Measurements from ENCODE around the gene DUS2.
"Not testable (repeated sequence)": the region's sequence is repeated elsewhere in the genome, so short reads cannot be mapped to it uniquely, and the experiment has no call there.

DUS2 gene

DNA sequence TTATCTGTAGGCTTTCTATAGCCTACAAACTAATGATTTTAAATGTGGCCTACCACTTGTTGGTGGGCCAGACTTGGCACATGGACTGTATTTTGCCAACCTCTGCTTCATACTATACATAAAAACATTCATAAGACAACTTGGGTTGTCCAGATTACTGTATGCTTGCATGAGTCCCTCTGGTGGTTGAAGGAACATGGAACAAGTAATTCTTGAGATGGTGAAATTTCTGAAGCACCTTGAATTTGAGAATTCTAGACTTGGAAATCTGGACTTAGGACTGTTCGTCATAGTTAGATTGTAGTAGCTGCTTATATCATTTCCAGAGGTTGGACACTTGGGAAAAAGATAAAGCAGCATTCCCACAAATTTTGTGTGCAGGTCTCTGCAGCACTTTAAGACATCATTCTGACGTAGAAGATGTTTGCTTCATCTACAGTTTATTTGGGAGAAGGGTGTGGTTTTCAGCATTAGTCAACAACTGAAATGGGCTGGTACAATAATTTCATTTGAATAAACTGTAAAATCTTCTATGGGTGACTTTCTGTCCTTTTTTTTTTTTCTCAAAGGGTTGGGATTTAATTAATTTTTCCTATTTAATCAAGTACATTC is 93.3 kb downstream of the DUS2 start:
- Histone ChIP-seq H3K27ac (ENCODE audit: insufficient read depth in 1 of 2, low read depth in 1 of 2, low read length in 2 of 2, poor library complexity in 1 of 2, severe bottlenecking in 2 of 2) (no peak overlapping the region), H3K36me3 (ENCODE audit: control insufficient read depth in 4 of 4, insufficient read depth in 4 of 4, low read length in 3 of 4) (no peaks in the 10 kb centered on the region), H3K9me3 (ENCODE audit: control extremely low read depth in 1 of 5, control insufficient read depth in 4 of 5, insufficient read depth in 2 of 5, low read depth in 1 of 5, low read length in 4 of 5) (peaks cover 0 to 5% (median 0%) of the 10 kb centered on the region in 5 experiments), H3K4me3 (ENCODE audit: control insufficient read depth in 1 of 7, extremely low read depth in 1 of 7, insufficient read depth in 4 of 7, low read depth in 2 of 7, low read length in 6 of 7) (no peak overlapping the region), H3K27me3 (replicated peaks in 2 of 5; ENCODE audit: control insufficient read depth in 4 of 5, insufficient read depth in 5 of 5, low read length in 4 of 5) (no peaks in the 10 kb centered on the region), H3K4me1 (ENCODE audit: control extremely low read depth in 1 of 4, control insufficient read depth in 4 of 4, insufficient read depth in 4 of 4, low read length in 3 of 4) (peaks cover 0 to 8% (median 1%) of the 10 kb centered on the region in 4 experiments)
- ChIA-PET CTCF (interaction anchor here (1.0 to 5.6 kb wide), 8 partner anchors 10 to 213 kb away, joined by 3 to 54 read pairs (median 4); no protein-coding TSS in a partner anchor), POLR2A (no interaction called here)
- DNase-seq, result peak; percentile 57 to 70 (median 68)
- WGBS (ENCODE audit: insufficient coverage), result 90% methylated on average over 2 of the region's 2 CpGs

DNA sequence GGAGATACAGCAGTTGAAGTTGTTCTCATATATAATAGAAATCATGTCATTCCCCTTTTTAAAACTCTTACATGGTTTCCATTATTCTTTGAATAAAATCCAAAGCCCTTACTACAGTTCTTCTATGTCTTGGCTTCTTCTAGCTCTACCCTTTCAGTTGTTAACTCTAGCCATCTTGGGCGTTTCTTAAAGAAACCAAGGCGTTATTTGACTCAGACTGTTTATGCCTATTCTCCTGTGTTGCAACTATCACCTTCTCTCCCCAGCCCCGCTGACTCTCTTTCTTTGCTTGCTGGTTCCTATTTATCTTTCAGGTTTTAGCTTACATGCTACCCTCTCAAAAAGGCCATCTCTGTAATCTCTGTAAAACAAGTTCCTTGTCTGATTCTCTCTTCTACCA is 94.8 kb downstream of the DUS2 start:
- Histone ChIP-seq H3K36me3 (ENCODE audit: control insufficient read depth in 4 of 4, insufficient read depth in 4 of 4, low read length in 3 of 4) (peaks cover 2 to 11% (median 6%) of the 10 kb centered on the region in 4 experiments), H3K27ac (ENCODE audit: insufficient read depth in 1 of 2, low read depth in 1 of 2, low read length in 2 of 2, poor library complexity in 1 of 2, severe bottlenecking in 2 of 2) (no peak overlapping the region), H3K27me3 (replicated peaks in 2 of 5; ENCODE audit: control insufficient read depth in 4 of 5, insufficient read depth in 5 of 5, low read length in 4 of 5) (no peaks in the 10 kb centered on the region), H3K4me3 (ENCODE audit: control insufficient read depth in 1 of 7, extremely low read depth in 1 of 7, insufficient read depth in 4 of 7, low read depth in 2 of 7, low read length in 6 of 7) (no peak overlapping the region), H3K9me3 (ENCODE audit: control extremely low read depth in 1 of 5, control insufficient read depth in 4 of 5, insufficient read depth in 2 of 5, low read depth in 1 of 5, low read length in 4 of 5) (no peaks in the 10 kb centered on the region), H3K4me1 (ENCODE audit: control extremely low read depth in 1 of 4, control insufficient read depth in 4 of 4, insufficient read depth in 4 of 4, low read length in 3 of 4) (peaks cover 0 to 8% (median 1%) of the 10 kb centered on the region in 4 experiments)
- POLR2A ChIA-PET, result no interaction called here
- no peak for DNase-seq
- 93% methylated on average over 3 of the region's 3 CpGs for WGBS (ENCODE audit: insufficient coverage)
- CTCF ChIA-PET, result interaction anchor here (0.8 to 5.6 kb wide), 7 partner anchors 11 to 211 kb away, joined by 3 to 54 read pairs (median 3); no protein-coding TSS in a partner anchor

DNA sequence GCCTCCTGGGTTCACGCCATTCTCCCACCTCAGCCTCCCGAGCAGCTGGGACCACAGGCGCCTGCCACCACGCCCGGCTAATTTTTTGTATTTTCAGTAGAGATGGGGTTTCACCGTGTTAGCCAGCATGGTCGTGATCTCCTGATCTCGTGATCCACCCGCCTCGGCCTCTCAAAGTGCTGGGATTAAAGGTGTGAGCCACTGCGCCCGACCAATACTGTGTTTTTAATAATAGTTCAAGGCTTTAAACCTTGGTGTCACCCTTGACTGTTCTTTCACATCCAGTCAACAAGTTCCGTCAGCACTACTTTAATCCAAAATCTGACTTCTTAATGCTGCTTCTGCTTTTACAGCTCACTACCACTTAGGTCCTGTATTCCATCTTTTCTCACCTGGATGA is 95.9 kb downstream of the DUS2 start:
- POLR2A ChIA-PET; H3K4me1 ChIP-seq (ENCODE audit: control extremely low read depth in 1 of 4, control insufficient read depth in 4 of 4, insufficient read depth in 4 of 4, low read length in 3 of 4); H3K9me3 ChIP-seq (ENCODE audit: control extremely low read depth in 1 of 5, control insufficient read depth in 4 of 5, insufficient read depth in 2 of 5, low read depth in 1 of 5, low read length in 4 of 5); DNase-seq; H3K27me3 ChIP-seq (replicated peaks in 2 of 5; ENCODE audit: control insufficient read depth in 4 of 5, insufficient read depth in 5 of 5, low read length in 4 of 5); H3K27ac ChIP-seq (ENCODE audit: insufficient read depth in 1 of 2, low read depth in 1 of 2, low read length in 2 of 2, poor library complexity in 1 of 2, severe bottlenecking in 2 of 2); H3K4me3 ChIP-seq (ENCODE audit: control insufficient read depth in 1 of 7, extremely low read depth in 1 of 7, insufficient read depth in 4 of 7, low read depth in 2 of 7, low read length in 6 of 7): not testable (repeated sequence)
- H3K36me3 ChIP-seq (ENCODE audit: control insufficient read depth in 4 of 4, insufficient read depth in 4 of 4, low read length in 3 of 4), result peaks cover 2 to 13% (median 6%) of the 10 kb centered on the region in 4 experiments
- 100% methylated on average over 3 of the region's 13 CpGs for WGBS (ENCODE audit: insufficient coverage)
- CTCF ChIA-PET, result interaction anchor here (1.7 to 5.6 kb wide), 2 partner anchors 10 to 25 kb away, joined by 4 to 54 read pairs; no protein-coding TSS in a partner anchor

DNA sequence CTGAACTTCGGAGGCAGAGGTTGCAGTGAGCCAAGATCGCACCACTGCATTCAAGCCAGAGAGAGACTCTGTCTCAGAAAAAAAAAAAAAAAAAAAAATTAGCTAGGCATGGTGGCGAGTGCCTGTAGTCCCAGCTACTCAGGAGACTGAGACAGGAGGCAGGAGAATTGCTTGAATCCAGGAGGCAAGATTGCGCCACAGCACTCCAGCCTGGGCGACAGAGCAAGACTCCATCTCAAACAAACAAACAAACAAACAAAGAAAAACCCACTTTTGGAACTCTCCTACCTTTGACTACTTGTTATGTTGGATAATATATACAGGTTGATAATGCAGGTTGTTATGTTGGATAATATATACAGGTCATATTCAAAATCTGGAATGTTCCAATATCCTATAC is 97.4 kb downstream of the DUS2 start:
- not testable (repeated sequence) for H3K9me3 ChIP-seq (ENCODE audit: control extremely low read depth in 1 of 5, control insufficient read depth in 4 of 5, insufficient read depth in 2 of 5, low read depth in 1 of 5, low read length in 4 of 5); DNase-seq; H3K4me1 ChIP-seq (ENCODE audit: control extremely low read depth in 1 of 4, control insufficient read depth in 4 of 4, insufficient read depth in 4 of 4, low read length in 3 of 4); H3K27ac ChIP-seq (ENCODE audit: insufficient read depth in 1 of 2, low read depth in 1 of 2, low read length in 2 of 2, poor library complexity in 1 of 2, severe bottlenecking in 2 of 2); H3K27me3 ChIP-seq (replicated peaks in 2 of 5; ENCODE audit: control insufficient read depth in 4 of 5, insufficient read depth in 5 of 5, low read length in 4 of 5); H3K4me3 ChIP-seq (ENCODE audit: control insufficient read depth in 1 of 7, extremely low read depth in 1 of 7, insufficient read depth in 4 of 7, low read depth in 2 of 7, low read length in 6 of 7)
- peaks cover 2 to 13% (median 6%) of the 10 kb centered on the region in 4 experiments for H3K36me3 ChIP-seq (ENCODE audit: control insufficient read depth in 4 of 4, insufficient read depth in 4 of 4, low read length in 3 of 4)
- 80% methylated on average over 1 of the region's 5 CpGs for WGBS (ENCODE audit: insufficient coverage)
- CTCF ChIA-PET, result interaction anchor here (0.7 to 5.6 kb wide), 4 partner anchors 9 to 108 kb away, joined by 3 to 54 read pairs (median 5); partner anchors contain the start of gene NFATC3
- POLR2A ChIA-PET, result interaction anchor here (0.5 kb wide), 1 partner anchor 83 kb away, joined by 3 read pairs; no protein-coding TSS in a partner anchor

DNA sequence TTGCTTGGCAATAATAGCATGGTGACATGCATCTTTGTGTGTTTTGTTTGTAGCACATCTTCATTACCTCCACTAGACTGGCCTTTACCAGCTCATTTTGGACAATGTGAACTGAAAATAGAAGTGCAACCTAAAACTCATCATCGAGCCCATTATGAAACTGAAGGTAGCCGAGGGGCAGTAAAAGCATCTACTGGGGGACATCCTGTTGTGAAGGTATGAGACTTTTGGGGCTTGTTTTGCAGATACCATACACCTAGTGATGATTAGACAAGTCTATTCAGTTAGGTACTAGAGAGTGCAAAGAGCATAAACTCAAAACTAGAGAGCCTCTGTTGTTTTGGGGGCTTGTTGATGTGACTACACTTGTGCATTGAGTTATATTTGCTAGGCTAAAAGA is 103.3 kb downstream of the DUS2 start:
- 100% methylated on average over 1 of the region's 2 CpGs for WGBS (ENCODE audit: insufficient coverage)
- Histone ChIP-seq H3K36me3 (ENCODE audit: control insufficient read depth in 4 of 4, insufficient read depth in 4 of 4, low read length in 3 of 4) (peaks cover 7 to 20% (median 13%) of the 10 kb centered on the region in 4 experiments), H3K4me1 (ENCODE audit: control extremely low read depth in 1 of 4, control insufficient read depth in 4 of 4, insufficient read depth in 4 of 4, low read length in 3 of 4) (peaks cover 0 to 10% (median 3%) of the 10 kb centered on the region in 4 experiments), H3K27me3 (replicated peaks in 2 of 5; ENCODE audit: control insufficient read depth in 4 of 5, insufficient read depth in 5 of 5, low read length in 4 of 5) (no peaks in the 10 kb centered on the region), H3K9me3 (ENCODE audit: control extremely low read depth in 1 of 5, control insufficient read depth in 4 of 5, insufficient read depth in 2 of 5, low read depth in 1 of 5, low read length in 4 of 5) (no peaks in the 10 kb centered on the region), H3K27ac (ENCODE audit: insufficient read depth in 1 of 2, low read depth in 1 of 2, low read length in 2 of 2, poor library complexity in 1 of 2, severe bottlenecking in 2 of 2) (no peak overlapping the region), H3K4me3 (ENCODE audit: control insufficient read depth in 1 of 7, extremely low read depth in 1 of 7, insufficient read depth in 4 of 7, low read depth in 2 of 7, low read length in 6 of 7) (no peak overlapping the region)
- CTCF ChIA-PET, result interaction anchor here (0.7 kb wide), 2 partner anchors 9 to 18 kb away, joined by 3 to 4 read pairs; no protein-coding TSS in a partner anchor
- DNase-seq, result no peak
- POLR2A ChIA-PET, result no interaction called here

DNA sequence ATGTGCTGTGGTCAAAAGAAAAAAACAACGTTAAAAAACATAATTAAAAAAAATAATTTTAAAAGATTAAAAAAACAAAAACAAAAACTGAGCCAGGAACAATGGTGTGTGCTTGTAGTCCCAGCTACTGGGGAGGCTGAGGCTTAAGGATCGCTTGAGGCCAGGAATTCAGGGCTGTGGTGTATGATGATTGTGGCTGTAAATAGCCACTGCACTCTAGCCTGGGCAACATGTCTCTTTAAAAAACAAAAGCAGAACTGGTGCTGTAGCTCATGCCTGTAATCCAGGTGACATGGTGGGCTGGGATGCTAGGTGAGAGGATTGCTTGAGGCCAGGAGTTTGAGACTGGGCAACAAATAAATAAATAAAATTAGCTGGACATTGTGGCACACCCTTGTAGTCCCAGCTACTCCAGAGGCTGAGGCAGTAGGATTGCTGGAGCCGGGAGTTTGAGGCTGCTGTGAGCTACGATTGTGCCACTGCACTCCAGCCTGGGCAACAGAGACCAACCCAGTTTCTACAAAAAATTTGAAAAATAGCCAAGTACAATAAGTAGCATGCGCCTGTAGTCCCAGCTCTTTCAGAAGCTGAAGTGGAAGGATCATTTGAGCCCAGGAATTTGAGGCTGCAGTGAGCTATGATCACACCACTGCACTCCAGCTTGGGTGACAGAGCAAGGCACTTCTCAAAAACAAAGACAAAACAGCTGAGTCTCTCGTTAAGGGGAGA is 105.7 kb downstream of the DUS2 start:
- H3K4me1 ChIP-seq (ENCODE audit: control extremely low read depth in 1 of 4, control insufficient read depth in 4 of 4, insufficient read depth in 4 of 4, low read length in 3 of 4), result peaks cover 0 to 10% (median 3%) of the 10 kb centered on the region in 4 experiments
- no peaks in the 10 kb centered on the region for H3K9me3 ChIP-seq (ENCODE audit: control extremely low read depth in 1 of 5, control insufficient read depth in 4 of 5, insufficient read depth in 2 of 5, low read depth in 1 of 5, low read length in 4 of 5)
- DNase-seq, result no peak
- ChIA-PET POLR2A (no interaction called here), CTCF (interaction anchor here (0.7 to 1.9 kb wide), 6 partner anchors 9 to 64 kb away, joined by 3 to 6 read pairs (median 4); partner anchors contain the start of gene NFATC3)
- no peak overlapping the region for H3K4me3 ChIP-seq (ENCODE audit: control insufficient read depth in 1 of 7, extremely low read depth in 1 of 7, insufficient read depth in 4 of 7, low read depth in 2 of 7, low read length in 6 of 7)
- WGBS (ENCODE audit: insufficient coverage), result 92% methylated on average over 4 of the region's 6 CpGs
- no peak overlapping the region for H3K27ac ChIP-seq (ENCODE audit: insufficient read depth in 1 of 2, low read depth in 1 of 2, low read length in 2 of 2, poor library complexity in 1 of 2, severe bottlenecking in 2 of 2)
- H3K36me3 ChIP-seq (ENCODE audit: control insufficient read depth in 4 of 4, insufficient read depth in 4 of 4, low read length in 3 of 4), result peaks cover 4 to 9% (median 7%) of the 10 kb centered on the region in 4 experiments
- no peaks in the 10 kb centered on the region for H3K27me3 ChIP-seq (replicated peaks in 2 of 5; ENCODE audit: control insufficient read depth in 4 of 5, insufficient read depth in 5 of 5, low read length in 4 of 5)

Data from common myeloid progenitor, CD34-positive (primary cell).